ENCODE results near the gene MEI1. TPM values are rescaled to one million over a fixed set of nuclear protein-coding genes. Genes with fewer than 3 reads are reported as not detected.

Gene MEI1
- total and polyA plus RNA-seq, 2 donors (not counting 1 experiment from before 2014, with no cell fraction given), result 50.1 to 64.8 TPM

GRCh38 chr22:41810022-41810421 is 110.7 kb downstream of the MEI1 start:
- H3K79me2 ChIP-seq (ENCODE audit: control insufficient read depth, insufficient read depth, low read length), result peaks cover 17% of the 10 kb centered on the region
- Mint-ChIP-seq H3K4me3 (no peak overlapping the region), H3K4me1 (no peaks in the 10 kb centered on the region), H3K27ac (no peak overlapping the region), H3K27me3 (no peaks in the 10 kb centered on the region), H3K9me3 (ENCODE audit: insufficient read depth) (no peaks in the 10 kb centered on the region)
- ATAC-seq (ENCODE audit: low read depth) (no peak), DNase-seq (no peak)
- POLR2A ChIA-PET, result interaction anchor here (0.7 kb wide), 1 partner anchor 741 kb away, joined by 6 read pairs; no protein-coding TSS in a partner anchor
- H3K27me3 ChIP-seq (replicated peaks in 1 of 4; ENCODE audit: control extremely low read depth in 1 of 4, control insufficient read depth in 3 of 4, insufficient read depth in 4 of 4, low read length in 3 of 4), result no peaks in the 10 kb centered on the region
- H3K9ac ChIP-seq (ENCODE audit: low read length), result no peak overlapping the region
- H3K4me2 ChIP-seq (replicated peaks; ENCODE audit: low read depth, low read length, poor library complexity, severe bottlenecking), result no peak overlapping the region
- WGBS (ENCODE audit: insufficient coverage), result 92% methylated on average over 12 of the region's 12 CpGs
- intact Hi-C loops (cut with micrococcal nuclease), result no loop called here
- H3K4me3 ChIP-seq (ENCODE audit: control extremely low read depth in 1 of 5, extremely low read depth in 1 of 5, insufficient read depth in 1 of 5, low read depth in 2 of 5, low read length in 4 of 5), result no peak overlapping the region
- H4K20me1 ChIP-seq (ENCODE audit: control insufficient read depth, insufficient read depth, low read length, poor library complexity, severe bottlenecking), result no peaks in the 10 kb centered on the region
- peaks cover 0 to 39% of the 10 kb centered on the region in 2 experiments for H3K36me3 ChIP-seq (replicated peaks in 1 of 2; ENCODE audit: control extremely low read depth in 1 of 2, control insufficient read depth in 1 of 2, extremely low read depth in 1 of 2, insufficient read depth in 2 of 2, low read length in 1 of 2)
- no peaks in the 10 kb centered on the region for H3K4me1 ChIP-seq (ENCODE audit: control insufficient read depth in 2 of 2, insufficient read depth in 2 of 2, low read length in 2 of 2)
- H3K27ac ChIP-seq (ENCODE audit: low read length in 2 of 2), result no peak overlapping the region
- H3K9me3 ChIP-seq (ENCODE audit: control extremely low read depth in 1 of 3, control insufficient read depth in 2 of 3, insufficient read depth in 1 of 3, low read length in 2 of 3), result no peaks in the 10 kb centered on the region
- TF ChIP-seq, protein P1, sequence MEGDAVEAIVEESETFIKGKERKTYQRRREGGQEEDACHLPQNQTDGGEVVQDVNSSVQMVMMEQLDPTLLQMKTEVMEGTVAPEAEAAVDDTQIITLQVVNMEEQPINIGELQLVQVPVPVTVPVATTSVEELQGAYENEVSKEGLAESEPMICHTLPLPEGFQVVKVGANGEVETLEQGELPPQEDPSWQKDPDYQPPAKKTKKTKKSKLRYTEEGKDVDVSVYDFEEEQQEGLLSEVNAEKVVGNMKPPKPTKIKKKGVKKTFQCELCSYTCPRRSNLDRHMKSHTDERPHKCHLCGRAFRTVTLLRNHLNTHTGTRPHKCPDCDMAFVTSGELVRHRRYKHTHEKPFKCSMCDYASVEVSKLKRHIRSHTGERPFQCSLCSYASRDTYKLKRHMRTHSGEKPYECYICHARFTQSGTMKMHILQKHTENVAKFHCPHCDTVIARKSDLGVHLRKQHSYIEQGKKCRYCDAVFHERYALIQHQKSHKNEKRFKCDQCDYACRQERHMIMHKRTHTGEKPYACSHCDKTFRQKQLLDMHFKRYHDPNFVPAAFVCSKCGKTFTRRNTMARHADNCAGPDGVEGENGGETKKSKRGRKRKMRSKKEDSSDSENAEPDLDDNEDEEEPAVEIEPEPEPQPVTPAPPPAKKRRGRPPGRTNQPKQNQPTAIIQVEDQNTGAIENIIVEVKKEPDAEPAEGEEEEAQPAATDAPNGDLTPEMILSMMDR (IDR thresholded peaks at IDR 0.05), result no peak
- TF ChIP-seq EZH2 (IDR thresholded peaks at IDR 0.05; ENCODE audit: borderline replicate concordance, insufficient read depth, low read depth, low read length, poor library complexity, severe bottlenecking), result no peak
- CTCF ChIA-PET, result interaction anchor here (0.6 to 1.3 kb wide), 3 partner anchors 63 to 141 kb away, joined by 3 to 4 read pairs (median 3); no protein-coding TSS in a partner anchor
- no peak overlapping the region for H2AFZ ChIP-seq (ENCODE audit: insufficient read depth, low read depth, low read length, poor library complexity, severe bottlenecking)

- ATAC-seq (ENCODE audit: low read depth), result no peak
- peaks cover 7% of the 10 kb centered on the region for H3K79me2 ChIP-seq (ENCODE audit: control insufficient read depth, insufficient read depth, low read length)
- TF ChIP-seq EZH2 (IDR thresholded peaks at IDR 0.05; ENCODE audit: borderline replicate concordance, insufficient read depth, low read depth, low read length, poor library complexity, severe bottlenecking), result no peak
- TF ChIP-seq, protein P1 (IDR thresholded peaks at IDR 0.05), result no peak
- intact Hi-C loops (cut with micrococcal nuclease), result no loop called here
- no peak overlapping the region for H2AFZ ChIP-seq (ENCODE audit: insufficient read depth, low read depth, low read length, poor library complexity, severe bottlenecking)
- no peaks in the 10 kb centered on the region for H4K20me1 ChIP-seq (ENCODE audit: control insufficient read depth, insufficient read depth, low read length, poor library complexity, severe bottlenecking)
- H3K36me3 ChIP-seq (replicated peaks in 1 of 2; ENCODE audit: control extremely low read depth in 1 of 2, control insufficient read depth in 1 of 2, extremely low read depth in 1 of 2, insufficient read depth in 2 of 2, low read length in 1 of 2), result peaks cover 0 to 46% of the 10 kb centered on the region in 2 experiments
- 99% methylated on average over 13 of the region's 16 CpGs for WGBS (ENCODE audit: insufficient coverage)
- Mint-ChIP-seq H3K27me3 (no peaks in the 10 kb centered on the region), H3K4me3 (no peak overlapping the region), H3K27ac (no peak overlapping the region), H3K9me3 (ENCODE audit: insufficient read depth) (no peaks in the 10 kb centered on the region), H3K4me1 (no peaks in the 10 kb centered on the region)
- no peak overlapping the region for H3K4me3 ChIP-seq (ENCODE audit: control extremely low read depth in 1 of 5, extremely low read depth in 1 of 5, insufficient read depth in 1 of 5, low read depth in 2 of 5, low read length in 4 of 5)
- no peaks in the 10 kb centered on the region for H3K4me1 ChIP-seq (ENCODE audit: control insufficient read depth in 2 of 2, insufficient read depth in 2 of 2, low read length in 2 of 2)
- H3K4me2 ChIP-seq (replicated peaks; ENCODE audit: low read depth, low read length, poor library complexity, severe bottlenecking), result no peak overlapping the region
- H3K9ac ChIP-seq (ENCODE audit: low read length), result no peak overlapping the region
- no peak overlapping the region for H3K27ac ChIP-seq (ENCODE audit: low read length in 2 of 2)
- ChIA-PET CTCF (interaction anchor here (0.8 to 1.2 kb wide), 2 partner anchors 9 to 116 kb away, joined by 3 read pairs; no protein-coding TSS in a partner anchor), POLR2A (no interaction called here)
- no peaks in the 10 kb centered on the region for H3K9me3 ChIP-seq (ENCODE audit: control extremely low read depth in 1 of 3, control insufficient read depth in 2 of 3, insufficient read depth in 1 of 3, low read length in 2 of 3)
- no peak for DNase-seq
- no peaks in the 10 kb centered on the region for H3K27me3 ChIP-seq (replicated peaks in 1 of 4; ENCODE audit: control extremely low read depth in 1 of 4, control insufficient read depth in 3 of 4, insufficient read depth in 4 of 4, low read length in 3 of 4)
Measured at GRCh38 chr22:41812805-41813545, 113.7 kb downstream of the MEI1 start.

Measured in B cell (primary cell).